ENCODE data around the gene GRM4.
"Not testable (repeated sequence)": the region's sequence is repeated elsewhere in the genome, so short reads cannot be mapped to it uniquely, and the experiment has no call there.

Gene GRM4

DNA sequence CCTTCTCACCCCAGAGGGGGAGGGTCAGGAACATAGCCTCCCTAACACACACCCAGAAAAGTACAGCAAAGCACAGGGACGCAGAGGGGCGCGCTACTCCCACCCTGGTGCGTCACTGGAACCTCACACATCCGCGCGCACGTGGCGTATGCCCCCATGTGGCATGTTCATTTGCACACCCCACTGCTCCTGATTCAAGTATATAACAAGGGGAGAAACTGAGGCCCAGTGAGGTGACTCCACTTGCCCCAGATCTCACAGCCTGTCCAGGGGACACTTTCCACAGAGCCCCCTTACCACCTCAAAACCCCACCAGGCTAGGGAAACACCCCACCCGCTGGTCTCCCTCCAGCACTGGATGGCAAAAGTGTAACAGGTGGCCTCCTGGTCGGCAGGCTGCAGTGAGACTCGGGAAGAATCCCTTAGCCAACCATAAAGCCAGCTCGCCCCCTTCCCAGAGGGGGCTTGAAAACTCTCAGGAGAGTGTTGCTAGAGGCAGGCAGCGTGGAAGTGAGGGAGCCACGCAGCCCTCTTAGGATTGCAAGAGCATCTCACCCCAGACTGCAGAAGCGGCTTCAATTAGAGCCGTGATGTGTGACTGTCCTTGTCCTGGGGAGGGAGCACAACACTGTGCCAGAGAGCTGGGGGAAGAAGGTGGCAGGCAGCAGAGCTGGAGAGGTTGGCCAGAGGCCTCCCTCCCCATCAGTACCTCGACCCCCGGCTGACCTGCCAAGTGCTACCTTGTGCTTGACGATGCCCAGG lies at the start of gene GRM4:
GRM4 (minus strand) TSS at position 67 of the 762 bp plus-strand sequence. CDS start 12,591 bp downstream, outside the sequence.
- no peak for DNase-seq

DNA sequence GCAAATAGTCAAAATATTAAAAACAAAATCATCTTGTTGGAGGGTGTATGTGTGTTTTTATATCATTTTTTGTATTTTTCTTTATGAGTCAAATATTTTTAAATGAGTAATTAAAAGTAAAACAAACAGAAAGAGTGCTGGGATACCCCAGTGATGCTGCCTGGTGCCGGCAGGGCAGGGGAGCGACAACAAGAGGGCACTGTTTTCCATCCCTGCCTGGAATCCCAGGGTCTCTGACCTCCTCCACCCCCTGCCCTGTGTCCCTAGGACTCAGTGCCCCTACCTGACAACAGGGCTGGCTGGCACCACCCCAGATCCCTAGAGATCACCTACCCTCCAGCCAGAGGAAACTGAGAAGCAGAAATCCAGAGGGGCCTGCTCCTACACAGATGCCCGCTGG lies 48.9 kb upstream of the GRM4 start:
- no peak for DNase-seq

DNA sequence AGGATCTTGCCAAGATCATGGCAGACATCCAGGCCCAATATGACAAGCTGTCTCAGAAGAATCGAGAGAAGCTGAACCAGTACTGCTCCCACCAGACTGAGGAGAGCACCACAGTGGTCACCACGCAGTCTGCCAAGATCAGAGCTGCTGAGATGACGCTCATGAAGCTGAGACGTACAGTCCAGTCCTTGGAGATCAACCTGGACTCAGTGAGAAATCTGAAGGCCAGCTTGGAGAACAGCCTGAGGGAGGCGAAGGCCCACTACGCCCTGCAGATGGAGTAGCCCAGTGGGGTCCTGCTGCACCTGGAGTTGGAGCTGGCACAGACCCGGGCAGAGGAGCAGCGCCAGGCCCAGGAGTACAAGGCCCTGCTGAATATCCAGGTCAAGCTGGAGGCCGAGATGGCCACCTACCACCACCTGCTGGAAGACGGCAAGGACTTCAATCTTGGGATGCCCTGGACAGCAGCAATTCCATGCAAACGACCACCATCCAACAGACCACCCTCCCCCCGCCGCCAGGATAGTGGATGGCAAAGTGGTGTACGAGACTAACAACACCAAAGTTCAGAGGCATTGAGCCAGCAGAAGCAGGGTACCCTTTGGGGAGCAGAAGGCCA lies 44.7 kb upstream of the GRM4 start:
- DNase-seq: no peak

DNA sequence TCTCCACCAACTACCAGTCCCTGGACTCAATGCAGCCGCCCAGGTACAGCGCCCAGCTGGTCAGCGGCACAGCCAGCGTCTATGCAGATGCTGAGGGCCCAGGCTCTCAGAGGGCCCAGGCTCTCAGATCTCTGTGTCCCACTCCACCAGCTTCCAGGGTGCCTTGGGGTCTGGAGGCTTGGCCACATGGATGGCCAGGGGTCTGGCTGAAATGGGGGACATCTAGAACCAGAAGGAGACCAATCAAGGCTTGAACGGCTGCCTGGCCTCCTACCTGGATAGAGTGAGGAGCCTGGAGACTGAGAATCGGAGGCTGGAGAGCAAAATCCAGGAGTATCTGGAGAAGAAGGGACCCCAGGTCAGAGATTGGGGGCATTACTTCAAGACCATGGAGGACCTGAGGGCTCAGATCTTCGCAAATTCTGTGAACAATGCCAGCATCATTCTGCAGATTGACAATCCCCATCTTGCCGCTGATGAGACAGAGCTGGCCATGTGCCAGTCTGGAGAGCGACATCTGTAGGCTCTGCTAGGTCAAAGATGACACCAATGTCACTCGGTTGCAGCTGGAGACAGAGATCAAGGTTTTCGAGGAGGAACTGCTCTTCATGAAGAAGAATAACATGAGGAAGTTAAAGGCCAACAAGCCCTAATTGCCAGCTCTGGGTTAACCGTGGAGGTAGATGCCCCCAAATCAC lies 44.1 kb upstream of the GRM4 start:
- no peak for DNase-seq

DNA sequence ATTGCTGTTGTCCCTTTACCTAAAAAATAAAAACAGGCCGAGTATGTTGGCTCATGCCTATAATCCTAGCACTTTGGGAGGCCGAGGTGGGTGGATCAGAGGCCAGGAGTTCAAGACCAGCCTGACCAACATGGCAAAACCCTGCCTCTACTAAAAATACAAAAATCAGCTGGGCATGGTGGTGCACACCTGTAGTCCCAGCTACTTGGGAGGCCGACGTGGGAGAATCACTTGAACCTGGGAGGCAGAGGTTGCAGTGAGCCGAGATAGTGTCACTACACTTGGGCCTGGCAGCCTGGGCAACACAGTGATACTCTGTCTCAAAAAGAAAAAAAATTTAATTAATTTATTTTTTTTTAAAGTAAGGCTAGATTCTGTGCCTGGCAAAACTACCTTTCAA lies 38.8 kb upstream of the GRM4 start:
- DNase-seq: not testable (repeated sequence)

DNA sequence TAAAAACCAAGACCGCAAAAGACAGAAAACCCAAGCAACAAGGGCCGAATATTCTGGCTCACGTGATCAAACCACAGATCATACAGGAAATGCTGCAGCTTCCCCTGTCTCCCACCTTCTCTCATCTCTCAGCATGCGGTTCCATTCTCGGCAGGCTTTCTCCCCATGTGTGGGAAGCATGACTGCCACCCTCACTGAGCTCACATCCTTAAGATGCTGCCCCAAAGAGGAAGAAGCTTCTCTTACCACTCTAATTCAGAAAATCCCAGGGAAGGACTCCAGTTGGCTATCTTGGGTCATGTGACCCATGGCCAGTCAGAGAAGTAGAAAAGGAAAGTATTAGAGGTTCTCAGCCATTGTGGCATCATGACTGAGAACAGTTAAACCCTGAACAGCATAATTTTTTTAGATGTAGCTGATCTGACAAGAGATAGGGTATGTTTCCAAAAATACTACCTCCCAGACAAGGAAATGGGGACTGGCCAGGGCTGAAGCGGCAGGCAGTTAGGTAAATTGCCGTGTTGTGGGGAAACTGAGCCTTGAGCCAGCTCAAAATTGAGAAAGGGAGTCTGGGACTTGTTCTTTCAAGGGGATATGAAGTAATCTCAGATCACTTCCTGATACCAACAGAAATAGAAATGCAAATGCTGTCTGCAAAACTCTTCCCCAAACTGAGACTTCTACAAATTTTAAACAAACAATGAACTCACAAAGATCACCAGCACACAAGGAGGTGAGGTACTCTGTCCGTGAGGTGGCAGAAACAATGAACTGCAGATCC lies 37.1 kb upstream of the GRM4 start:
- DNase-seq: peak; percentile 41

DNA sequence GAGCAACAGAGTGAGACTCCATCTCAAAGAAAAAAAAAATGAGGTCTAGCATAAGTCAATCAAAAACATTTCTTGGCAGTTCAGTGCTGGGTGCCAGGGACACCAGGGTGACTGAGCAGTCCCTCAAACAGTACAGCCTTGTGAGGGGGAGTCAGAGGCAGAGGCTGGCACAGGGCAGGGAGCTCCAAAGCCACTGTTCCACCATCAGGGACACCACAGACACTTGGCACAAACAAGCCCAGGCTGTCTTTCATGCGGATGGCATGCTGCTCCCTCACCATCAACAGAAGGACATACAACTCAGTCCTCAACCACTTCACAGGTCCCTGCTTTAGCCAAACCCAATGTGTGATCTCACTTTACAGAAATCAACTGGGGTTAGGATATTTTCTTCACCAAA lies 36.0 kb upstream of the GRM4 start:
- DNase-seq: no peak

DNA sequence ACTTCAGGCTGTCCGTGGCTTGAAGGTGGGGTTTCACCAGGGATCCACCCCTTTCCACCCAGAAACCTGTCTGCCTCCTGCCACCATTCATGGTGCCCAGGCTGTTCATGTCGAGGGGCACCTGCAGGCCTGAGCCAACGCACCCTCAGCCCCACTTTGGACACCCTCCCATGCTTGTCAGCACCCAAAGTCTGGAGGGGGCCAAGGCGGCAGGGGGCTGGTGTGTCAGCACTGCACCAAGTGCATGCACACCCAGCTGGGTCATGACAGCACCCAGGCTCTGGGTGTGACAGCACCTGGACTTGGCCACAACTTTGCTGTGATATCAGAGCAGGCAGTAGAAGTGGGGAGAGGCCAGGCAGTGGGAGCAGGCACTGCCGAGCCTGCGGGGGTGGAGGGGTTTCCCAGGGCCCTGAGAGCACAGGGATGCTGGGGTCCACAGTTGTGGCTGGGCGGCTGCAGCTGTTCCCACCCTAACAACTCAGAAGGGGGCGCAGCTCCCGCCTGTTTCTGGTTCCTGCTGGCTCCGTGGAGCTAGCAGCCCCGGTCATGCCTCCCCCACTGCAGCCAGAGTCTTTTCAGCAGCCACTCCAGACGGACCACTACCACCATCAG lies 33.3 kb upstream of the GRM4 start:
- no peak for DNase-seq

DNA sequence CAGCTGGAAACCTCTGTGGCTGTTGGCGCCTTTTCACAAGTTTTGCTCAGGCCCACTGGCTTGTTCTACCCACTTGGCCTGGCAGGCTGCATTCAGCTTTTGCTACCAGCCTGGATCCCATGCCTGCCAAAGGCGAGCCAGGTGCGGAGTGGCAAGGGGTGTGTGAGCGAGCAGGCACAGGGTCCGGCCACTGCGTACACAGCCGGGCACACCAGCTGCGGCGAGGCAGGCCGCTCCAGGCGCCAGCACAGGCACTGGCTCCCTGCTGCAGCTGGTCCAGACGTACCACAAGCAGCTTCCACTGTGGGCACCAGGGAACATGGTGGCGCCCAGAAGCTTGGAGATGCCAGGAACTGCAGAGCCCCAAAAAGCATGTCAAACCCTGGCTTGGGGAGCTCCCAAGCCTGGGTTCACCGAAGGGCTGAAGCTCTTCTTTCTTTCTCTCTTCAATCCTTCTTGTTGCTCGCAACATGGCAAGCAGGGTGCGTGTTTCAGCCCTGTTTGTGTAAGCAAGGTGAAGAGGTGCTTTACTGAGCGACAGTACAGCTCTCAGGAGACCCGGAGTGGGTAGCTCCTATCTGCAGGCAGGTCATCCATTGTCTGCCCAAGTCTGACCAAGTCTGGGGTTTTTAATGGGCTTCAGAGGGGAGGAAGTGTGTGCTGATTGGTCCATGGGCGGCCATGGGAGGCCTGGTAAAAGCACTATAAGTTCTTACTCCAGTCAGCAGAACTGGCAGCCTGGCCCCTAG lies 32.6 kb upstream of the GRM4 start:
- no peak for DNase-seq

DNA sequence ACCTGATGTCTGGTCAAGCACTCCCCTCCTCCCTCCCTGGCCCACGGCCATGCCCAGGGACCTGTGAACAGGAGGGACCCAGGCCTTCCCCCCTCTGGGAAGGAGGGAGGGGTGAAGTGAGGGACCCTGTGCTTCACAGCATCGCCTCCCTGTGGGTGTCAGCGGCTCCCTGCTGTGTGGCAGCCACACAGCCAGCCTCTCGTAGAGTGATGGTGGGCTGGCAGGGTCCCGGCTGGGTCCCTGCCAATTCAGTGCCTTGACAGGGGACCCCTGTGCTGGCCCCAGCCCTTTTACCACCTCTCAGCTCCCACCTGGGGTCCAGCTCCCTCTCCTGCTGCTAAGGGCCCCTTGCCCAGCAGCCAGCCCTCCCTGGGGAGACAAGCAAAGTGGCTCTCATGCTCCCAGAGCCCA lies 31.3 kb upstream of the GRM4 start:
- DNase-seq: no peak

DNA sequence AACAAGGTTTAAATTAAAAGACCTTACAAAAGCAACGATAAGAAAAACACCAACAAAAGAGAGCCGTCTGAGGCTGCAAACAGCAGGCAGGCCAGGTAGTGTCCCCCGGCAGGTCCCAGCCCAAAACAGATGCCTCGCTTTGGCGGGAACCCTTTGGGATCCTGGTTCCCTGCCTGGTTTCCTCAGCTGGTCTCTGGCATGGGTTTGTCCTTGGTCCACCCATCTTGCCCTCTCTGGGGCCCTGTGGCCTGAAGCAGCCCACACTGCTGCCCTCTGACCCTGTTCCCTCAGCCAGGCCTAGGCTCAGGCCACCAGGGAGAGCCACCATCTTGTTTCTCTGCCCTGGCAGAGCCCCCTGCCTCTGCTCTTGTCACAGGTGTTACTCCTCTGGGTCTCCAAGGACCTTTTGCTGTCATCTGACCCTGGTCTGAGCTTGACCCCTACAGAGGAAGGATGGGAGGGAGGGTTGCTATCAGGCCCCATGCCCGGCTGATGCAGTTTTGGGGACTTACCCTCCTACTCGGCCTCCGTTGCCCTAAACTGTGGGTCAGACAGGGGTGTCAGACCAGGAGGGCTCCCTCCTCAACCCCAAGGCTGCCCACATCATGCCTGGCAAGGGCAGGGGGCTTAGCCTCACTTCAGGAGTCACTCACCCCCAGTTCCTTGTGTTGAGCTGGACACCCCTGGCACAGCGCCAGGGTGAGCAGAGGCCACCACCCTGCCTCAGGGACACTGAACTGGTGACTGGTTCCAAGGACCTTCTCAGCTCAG lies 30.6 kb upstream of the GRM4 start:
- no peak for DNase-seq

DNA sequence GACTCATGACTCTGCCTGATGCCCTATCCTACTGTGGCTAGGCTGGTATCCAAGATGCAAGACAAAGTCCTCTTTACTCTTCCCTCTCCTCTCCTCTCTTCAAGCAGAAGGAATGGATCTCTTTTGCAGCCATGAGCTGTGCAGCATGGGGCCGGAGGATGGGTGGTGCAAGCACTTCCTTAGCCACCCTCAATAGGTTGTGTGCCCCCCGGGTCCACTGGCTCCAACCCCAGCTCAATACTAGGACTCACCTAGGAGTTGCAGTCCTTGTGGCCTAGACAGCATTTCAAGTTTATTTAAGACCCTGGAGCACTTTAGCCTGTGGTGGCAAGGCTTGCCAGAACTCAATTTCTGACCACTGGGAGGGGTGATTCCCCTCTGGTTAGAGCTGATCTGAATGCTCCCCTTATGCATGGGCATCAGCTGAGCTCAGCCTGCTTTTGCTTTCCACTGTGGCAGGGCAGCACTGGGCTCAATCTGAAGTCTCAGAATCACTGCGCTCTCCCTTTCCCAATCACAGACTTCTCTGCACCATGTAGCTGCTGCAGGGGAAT lies 29.0 kb upstream of the GRM4 start:
- DNase-seq: no peak

DNA sequence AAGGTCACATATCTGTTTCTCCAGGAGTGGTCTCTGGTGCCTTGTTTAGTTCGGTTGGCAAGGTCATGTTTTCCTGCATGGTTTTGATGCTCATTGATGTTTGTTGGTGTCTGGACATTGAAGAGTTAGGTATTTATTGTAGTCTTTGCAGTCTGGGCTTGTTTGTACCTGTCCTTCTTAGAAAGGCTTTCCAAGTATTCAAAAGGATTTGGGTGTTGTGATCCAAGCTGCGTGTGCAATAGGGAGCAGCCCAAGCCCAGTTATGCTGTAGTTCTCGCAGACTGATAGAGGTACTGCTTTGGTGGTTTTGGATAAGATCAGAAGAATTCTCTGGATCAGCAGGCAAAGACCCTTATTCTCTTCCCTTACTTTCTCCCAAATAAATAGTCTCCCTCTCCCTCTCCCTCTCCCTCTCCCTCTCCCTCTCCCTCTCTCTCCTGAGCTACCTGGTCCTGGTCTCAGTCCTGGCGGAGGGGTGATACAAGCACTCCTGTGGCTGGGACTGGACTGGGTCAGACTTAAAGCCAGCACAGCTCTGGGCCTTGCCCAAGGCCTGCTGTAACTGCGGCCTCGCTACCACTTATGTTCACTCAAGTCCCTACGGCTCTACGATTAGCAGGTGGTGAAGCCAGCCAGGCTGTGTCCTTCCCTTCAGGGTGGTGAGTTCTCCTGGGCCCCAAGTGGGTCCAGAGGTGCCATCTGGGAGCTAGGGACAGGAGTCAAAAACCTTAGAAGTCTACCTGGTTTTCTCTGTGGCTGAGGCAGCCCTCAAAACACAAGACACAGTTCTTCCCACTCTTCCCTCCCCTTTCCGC lies 27.3 kb upstream of the GRM4 start:
- DNase-seq: no peak

DNA sequence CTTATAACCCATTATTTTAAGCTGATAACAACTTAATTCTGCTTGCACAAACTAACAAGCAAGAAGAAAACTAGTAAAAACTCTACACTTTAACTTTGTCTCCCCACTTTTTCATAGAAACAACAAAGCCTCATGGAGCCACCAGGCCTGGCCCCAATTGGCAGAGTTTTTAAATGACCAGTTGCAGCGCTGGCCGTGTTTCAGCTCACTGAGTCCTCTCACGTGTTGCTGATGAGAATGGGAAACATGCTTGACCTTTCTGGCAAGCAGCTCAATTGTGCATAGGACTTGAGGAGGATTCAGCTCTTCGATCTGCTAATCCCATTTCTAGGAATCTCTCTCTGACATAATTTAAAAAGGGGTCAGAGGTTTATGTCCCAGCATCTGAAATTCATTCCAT lies 24.5 kb upstream of the GRM4 start:
- DNase-seq: no peak

DNA sequence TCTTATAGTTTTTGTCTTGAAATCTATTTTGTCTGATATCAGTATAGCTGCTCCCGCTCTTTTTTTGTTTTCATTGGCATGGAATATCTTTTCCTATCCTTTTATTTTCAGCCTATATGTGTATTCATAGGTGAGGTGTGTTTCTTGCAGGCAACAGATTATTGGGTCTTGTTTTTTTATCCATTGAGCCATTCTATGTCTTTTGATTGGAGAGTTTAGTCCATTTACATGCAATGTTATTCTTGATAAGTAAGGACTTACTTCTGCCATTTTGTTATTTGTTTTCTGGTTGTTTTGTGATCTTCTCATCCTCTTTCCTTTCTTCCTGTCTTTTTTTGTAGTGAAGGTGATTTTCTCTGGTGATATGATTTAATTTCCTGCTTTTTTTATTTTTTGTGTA lies 24.0 kb upstream of the GRM4 start:
- no peak for DNase-seq

DNA sequence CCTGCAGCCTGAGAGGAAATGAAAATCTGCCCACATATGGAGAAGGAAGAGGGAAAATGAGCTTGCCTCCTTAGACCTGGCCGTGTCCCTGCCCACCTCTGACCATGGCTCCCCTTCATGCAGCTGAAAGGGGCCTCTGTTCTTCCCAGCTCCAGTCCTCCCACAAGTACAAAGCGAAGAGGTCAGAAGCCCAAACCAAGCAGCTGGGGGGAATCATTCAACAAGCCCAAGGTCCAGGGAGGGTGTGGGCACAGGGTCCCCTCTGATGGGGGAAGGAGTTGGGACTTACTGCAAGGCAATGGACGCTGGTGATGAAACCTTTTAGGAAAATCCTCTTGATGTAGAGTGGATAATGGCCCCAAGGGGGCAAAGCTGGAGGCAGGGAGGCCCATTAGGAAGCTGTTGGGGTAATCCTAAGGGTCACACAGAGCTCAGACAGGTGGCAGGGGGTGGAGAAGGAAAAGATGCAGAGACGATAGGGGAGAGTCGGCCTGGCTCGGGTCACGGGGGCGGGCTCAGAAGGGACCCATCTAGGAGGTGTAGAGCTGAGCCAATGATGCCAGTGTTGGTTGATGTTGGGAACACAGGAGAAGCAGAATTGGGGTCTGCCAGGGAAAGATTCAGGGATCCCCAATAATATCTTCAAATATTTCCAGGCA lies 16.1 kb upstream of the GRM4 start:
- DNase-seq: no peak

DNA sequence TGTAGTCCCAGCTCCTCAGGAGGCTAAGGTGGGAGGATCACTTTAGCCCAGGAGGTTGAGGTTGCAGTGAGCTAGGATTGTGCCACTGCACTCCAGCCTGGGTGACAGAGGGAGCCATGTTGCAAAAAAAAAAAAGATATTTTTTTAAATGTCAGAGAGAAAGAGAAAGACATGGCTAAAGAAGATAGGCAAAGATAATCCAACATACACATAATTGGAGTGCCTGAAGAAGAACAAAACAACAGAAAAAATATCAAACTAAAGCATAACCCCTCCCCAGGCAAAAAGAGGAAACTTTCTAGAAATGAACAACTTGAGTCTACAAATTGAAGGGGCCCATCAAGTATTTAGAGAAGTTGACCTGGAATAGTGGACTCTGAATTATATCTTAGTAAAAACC lies 14.0 kb upstream of the GRM4 start:
- no peak for DNase-seq

DNA sequence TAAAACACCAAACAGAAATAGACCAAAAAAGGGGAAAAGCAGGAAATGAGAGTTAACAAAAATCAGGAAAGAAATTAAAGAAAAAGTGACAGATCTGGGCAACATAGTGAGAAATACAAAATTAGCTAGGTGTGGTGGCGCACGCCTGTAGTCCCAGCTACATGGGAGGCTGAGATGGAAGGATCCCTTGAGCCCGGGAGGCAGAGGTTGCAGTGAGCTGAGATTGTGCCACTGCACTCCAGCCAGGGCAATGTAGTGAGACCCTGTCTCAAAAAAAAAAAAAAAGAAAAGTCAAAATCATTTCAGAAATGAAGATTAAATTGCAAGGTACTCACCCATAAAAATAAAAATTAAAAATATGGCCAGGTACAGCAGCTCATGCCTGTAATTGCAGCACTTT lies 13.0 kb upstream of the GRM4 start:
- no peak for DNase-seq

DNA sequence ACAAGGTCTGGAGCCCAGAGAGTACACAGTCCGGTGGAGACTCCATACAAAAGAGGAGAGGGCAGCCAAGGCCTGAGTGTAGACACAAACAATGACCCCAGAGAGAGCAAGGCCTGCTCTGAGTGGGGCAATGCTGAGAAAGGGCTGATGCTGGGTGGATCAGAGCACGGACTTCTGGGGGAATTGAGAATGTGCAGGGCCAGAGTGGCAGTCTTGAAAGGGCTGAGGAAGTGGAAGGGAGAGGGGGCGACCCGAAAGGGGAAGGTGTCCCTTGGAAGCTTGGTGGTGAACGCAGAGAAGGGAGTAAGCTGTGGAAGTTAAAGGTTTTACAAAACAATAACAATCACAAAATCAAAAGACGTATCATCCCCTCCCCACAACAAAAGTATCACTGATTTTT lies 12.0 kb upstream of the GRM4 start:
- DNase-seq: no peak
